Epithelial cell of esophagus (primary cell): Measurements from ENCODE around the gene SLC9A7.

Source experiments
- DNase-seq: peaks from one replicate; pipeline ENCODE4 v3.0.0; 2010; ENCODE audit warnings: low read depth
- H3K4me3 ChIP-seq: 2 replicates; pipeline ENCODE4 v1.5.1; 2011; ENCODE audit warnings: mild to moderate bottlenecking, low read length, control low read depth
- TF ChIP-seq, protein P1 (sequence below): IDR thresholded peaks from 2 replicates; pipeline ENCODE4 v1.5.1; 2011; ENCODE audit warnings: low read depth, mild to moderate bottlenecking, low read length, control low read depth, inconsistent platforms; ENCODE audit not compliant: insufficient read depth; ENCODE audit errors: missing control alignments

Gene SLC9A7

DNA sequence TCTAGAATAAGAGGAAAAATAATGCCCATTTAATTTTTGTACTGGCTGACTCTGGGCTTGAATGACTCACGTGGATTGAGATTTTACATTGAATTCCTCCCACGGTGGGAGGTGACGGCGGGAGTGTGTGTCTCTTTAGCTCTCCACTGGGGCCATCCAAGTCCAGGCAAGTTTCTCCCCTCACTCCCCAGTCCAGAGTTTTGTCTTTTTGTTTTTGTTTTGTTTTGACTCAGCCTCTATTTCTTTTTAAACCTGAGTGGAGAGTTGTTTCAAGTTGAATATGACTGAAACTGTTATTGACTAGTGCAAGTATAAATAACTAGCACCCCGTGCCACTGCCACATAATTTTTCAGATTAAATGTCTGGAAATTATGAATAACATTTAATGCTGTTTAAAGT, 171.8 kb downstream of the SLC9A7 start:
- no peak overlapping the region for H3K4me3 ChIP-seq
- TF ChIP-seq, protein P1, sequence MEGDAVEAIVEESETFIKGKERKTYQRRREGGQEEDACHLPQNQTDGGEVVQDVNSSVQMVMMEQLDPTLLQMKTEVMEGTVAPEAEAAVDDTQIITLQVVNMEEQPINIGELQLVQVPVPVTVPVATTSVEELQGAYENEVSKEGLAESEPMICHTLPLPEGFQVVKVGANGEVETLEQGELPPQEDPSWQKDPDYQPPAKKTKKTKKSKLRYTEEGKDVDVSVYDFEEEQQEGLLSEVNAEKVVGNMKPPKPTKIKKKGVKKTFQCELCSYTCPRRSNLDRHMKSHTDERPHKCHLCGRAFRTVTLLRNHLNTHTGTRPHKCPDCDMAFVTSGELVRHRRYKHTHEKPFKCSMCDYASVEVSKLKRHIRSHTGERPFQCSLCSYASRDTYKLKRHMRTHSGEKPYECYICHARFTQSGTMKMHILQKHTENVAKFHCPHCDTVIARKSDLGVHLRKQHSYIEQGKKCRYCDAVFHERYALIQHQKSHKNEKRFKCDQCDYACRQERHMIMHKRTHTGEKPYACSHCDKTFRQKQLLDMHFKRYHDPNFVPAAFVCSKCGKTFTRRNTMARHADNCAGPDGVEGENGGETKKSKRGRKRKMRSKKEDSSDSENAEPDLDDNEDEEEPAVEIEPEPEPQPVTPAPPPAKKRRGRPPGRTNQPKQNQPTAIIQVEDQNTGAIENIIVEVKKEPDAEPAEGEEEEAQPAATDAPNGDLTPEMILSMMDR = no peak
- DNase-seq = peak; percentile 83

DNA sequence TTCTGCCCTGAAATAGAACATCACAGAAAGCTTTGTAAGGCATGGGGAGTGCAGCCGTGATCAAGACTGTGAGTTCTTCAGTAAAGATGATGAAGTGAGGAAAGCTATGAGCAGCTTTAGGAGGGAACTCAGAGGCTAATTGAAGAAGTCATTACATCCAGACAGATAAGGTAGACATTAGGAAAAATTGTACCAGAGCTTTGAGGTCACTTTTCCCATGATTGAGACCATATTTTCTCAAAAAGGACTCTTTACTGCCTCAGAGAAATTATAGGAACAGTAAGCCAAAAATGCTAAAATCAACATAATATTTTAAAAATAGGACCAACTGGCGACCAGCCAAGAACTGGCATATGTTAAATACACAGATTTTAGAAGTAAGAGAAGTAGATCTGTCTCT, 174.2 kb downstream of the SLC9A7 start:
- no peak for DNase-seq
- H3K4me3 ChIP-seq = no peak overlapping the region
- TF ChIP-seq, protein P1 = no peak

DNA sequence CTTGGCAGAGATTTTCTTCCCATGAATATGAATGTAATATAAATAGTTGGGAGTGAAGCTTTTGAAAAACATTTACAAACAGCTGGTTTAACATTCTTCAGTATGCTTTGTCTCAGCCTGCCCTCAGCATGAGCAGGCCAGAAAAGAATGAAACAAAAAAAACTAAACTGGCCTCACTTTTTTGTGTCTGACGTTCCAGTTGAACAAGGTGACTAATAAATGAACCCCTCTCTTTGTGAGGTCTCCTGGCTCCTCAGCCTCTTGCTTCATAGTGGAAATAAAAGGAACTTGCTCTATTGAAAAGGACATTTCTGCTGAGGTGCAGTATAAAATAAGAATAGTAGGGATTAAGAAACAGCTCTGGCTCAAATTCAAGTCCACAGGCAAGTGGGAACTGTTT, 176.0 kb downstream of the SLC9A7 start:
- no peak overlapping the region for H3K4me3 ChIP-seq
- peak; percentile 88 for DNase-seq
- TF ChIP-seq, protein P1 = no peak

DNA sequence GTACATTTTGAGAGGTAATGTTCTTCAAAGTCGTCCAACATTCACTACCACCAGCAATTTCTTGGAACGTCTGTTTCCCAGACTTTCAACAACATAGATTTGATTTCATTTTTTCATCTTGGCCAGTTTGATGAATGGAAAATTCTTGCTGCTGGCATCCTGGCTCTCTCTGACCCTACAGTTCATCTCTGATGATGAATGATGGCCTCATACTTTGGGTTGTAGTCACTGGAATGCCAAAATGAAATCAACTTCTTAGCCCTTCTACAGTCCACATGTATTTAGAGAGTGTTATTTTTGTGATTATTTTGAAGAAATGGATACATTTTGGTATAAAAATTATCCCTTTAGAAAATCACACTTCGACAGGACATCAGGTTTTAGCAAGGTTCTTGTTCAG, 176.6 kb downstream of the SLC9A7 start:
- TF ChIP-seq, protein P1 = no peak
- H3K4me3 ChIP-seq = no peak overlapping the region

DNA sequence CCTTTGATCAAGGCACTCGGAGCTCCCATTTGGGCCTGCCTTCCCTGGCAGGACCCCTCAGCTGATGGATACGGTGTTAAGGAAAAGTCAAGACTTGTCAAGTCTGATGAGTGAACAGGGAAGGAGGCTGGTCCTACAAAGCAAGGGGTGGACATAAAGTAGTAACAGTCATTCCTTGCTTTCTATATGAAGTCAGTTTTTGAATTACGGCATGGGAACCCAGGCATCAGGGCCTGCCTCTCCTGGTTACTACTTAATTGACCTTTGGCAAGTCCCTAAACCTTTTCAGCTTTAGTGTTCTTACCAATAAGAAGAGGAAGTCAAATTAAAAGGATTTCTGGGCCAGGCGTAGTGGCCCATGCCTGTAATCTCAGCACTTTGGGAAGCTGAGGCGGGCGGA, 178.3 kb downstream of the SLC9A7 start:
- DNase-seq = no peak
- H3K4me3 ChIP-seq = no peak overlapping the region
- TF ChIP-seq, protein P1 = no peak

More for the DNA sequence above, 176.6 kb downstream of the SLC9A7 start:
- peak; percentile 60 for DNase-seq

DNA sequence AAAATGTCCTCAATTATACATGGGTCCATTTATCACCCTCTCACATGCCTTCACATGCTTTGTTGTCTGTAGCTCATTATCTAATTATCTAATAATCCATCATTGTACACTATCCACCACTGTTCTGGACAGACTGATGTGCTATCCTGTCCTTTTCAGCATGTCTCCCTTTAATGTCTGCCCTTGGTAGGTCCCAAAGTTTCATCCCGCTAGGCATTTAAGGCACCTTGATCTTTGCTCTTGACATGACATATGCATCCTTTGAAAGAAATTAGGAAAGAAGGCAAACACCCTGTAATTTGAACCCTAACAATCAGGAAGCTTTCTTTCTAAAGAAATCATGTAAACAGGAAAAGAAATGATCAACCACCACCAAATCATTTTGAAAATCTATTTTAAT, 179.7 kb downstream of the SLC9A7 start:
- no peak for DNase-seq
- TF ChIP-seq, protein P1 = no peak
- H3K4me3 ChIP-seq = no peak overlapping the region

DNA sequence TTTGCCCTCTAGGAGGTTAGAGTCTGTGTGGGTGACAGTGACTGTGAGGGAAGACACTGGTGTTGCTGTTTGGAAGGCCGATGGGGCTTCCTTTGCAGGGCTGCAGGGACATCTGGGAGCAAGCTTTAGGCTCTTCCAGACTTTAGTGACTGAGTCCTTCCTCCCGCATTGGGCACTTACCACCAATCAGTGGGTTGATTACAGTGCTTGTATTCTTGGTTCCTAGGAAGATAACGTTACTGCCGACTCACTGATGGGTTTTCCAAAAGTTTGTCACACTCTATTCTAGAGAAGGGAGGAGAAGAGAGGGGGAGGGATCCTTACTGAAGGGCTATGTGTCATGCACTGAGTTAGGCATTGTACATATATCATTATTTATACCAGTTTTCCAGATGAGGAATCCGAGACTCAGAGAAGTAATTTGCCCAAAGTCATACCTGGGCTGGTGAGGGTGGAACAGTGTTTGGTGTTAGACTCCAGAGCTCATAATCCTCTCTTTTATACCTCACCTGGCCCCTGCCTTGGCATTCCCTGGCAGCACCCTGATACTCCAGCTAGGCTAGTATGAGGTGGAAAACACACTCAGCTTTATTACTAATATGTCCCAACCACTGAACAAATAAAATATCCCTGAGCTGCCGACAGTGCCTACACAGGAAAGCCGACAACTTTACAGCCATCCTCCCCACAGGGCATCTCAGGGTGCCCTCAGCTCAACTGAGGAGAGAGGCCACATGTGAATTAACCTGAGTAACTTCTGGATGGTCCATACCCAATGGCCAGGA, 181.5 kb downstream of the SLC9A7 start:
- no peak overlapping the region for H3K4me3 ChIP-seq
- TF ChIP-seq, protein P1 = no peak

More for the DNA sequence above, 181.5 kb downstream of the SLC9A7 start:
- peak; percentile 35 for DNase-seq
